GM21360 (cell line): ENCODE measurements around the gene HPCA.

Experiments
- ATAC-seq: cut with Tn5 transposase; IDR thresholded peaks from one replicate; pipeline ENCODE4 v1.9.1; 2021; ENCODE audit warnings: mild to moderate bottlenecking, moderate library complexity; ENCODE audit not compliant: unreplicated experiment

The HPCA gene

GRCh38 chr1:32888677-32889420 is 2.6 kb downstream of the HPCA start:
- ATAC-seq = no peak

- ATAC-seq = no peak
Observed at GRCh38 chr1:32889731-32890278, 3.5 kb downstream of the HPCA start.

- ATAC-seq = no peak
Observed at GRCh38 chr1:32890516-32891240, 4.4 kb downstream of the HPCA start.

GRCh38 chr1:32891241-32891570 is 4.9 kb downstream of the HPCA start:
- no peak for ATAC-seq

- ATAC-seq = no peak
Observed at GRCh38 chr1:32891630-32892029, 5.3 kb downstream of the HPCA start.

- ATAC-seq = no peak
Observed at GRCh38 chr1:32892368-32893197, 6.3 kb downstream of the HPCA start.

GRCh38 chr1:32893198-32894018 is 7.1 kb downstream of the HPCA start:
- no peak for ATAC-seq

GRCh38 chr1:32894019-32894600 is 7.8 kb downstream of the HPCA start:
- ATAC-seq = no peak

- no peak for ATAC-seq
Observed at GRCh38 chr1:32894681-32895080, 8.4 kb downstream of the HPCA start.

GRCh38 chr1:32895325-32896215 is 9.3 kb downstream of the HPCA start:
- no peak for ATAC-seq

GRCh38 chr1:32896451-32896850 is 10.2 kb downstream of the HPCA start:
- ATAC-seq = no peak

- ATAC-seq = no peak
Observed at GRCh38 chr1:32897082-32898049, 11.1 kb downstream of the HPCA start.

GRCh38 chr1:32898056-32898455 is 11.8 kb downstream of the HPCA start:
- no peak for ATAC-seq

- no peak for ATAC-seq
Observed at GRCh38 chr1:32898958-32899357, 12.7 kb downstream of the HPCA start.

GRCh38 chr1:32899586-32900296 is 13.4 kb downstream of the HPCA start:
- no peak for ATAC-seq

GRCh38 chr1:32900371-32900955 is 14.2 kb downstream of the HPCA start:
- no peak for ATAC-seq
